ENCODE results near the gene GPR158. TPM values are rescaled to one million over a fixed set of nuclear protein-coding genes. Genes with fewer than 3 reads are reported as not detected.
A peak's percentile ranks its signal among the peaks of the same experiment; 100 is the strongest.
"Not testable (repeated sequence)": the region's sequence is repeated elsewhere in the genome, so short reads cannot be mapped to it uniquely, and the experiment has no call there.

GPR158 gene
- total RNA-seq, 1 donor from 2014 or later, result not detected

DNA sequence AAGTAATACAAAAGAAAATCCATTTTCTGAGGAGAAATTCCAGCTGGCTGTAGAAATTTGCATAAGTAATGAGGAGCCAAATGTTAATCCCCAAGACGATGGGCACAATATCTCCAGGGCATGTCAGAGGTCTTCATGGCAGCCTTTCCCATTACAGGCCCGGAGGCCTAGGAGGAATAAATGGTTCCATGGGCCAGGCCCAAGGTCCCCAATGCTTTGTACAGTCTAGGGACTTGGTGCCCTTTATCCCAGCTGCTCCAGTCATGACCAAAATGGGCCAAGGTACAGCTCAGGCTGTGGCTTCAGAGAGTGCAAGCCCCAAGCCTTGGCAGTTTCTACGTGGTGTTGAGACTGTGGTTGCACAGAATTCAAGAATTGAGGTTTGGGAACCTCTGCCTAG is 182.5 kb downstream of the GPR158 start:
- no peak for ATAC-seq (ENCODE audit: poor library complexity)
- DNase-seq, result no peak
- intact Hi-C loops (cut with DNase I), result no loop called here

GRCh38 chr10:25382029-25382810 is 207.4 kb downstream of the GPR158 start:
- intact Hi-C loops (cut with DNase I), result no loop called here
- DNase-seq (no peak), ATAC-seq (ENCODE audit: poor library complexity) (no peak)

GRCh38 chr10:25382901-25383300 is 208.1 kb downstream of the GPR158 start:
- intact Hi-C loops (cut with DNase I); DNase-seq; ATAC-seq (ENCODE audit: poor library complexity): not testable (repeated sequence)

DNA sequence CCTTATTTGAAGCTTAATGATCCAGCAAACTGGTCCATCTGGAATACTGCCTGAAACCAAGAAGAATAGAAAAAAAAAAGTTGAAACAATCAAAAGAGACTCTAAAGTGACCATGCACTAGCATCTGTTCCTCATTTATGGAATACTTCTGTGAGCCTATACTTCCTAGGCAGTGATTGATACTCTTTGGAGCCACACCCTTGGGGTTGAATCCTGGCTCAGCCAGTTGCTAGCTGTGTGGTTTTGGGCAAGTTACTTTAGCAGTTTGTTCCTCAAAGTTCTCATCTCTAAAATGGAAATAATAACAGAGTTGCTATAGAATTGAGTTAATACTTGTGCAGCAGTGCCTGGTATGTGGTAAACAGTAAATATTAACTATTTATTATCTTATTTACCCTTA is 208.9 kb downstream of the GPR158 start:
- ATAC-seq (ENCODE audit: poor library complexity) (no peak), DNase-seq (no peak)
- intact Hi-C loops (cut with DNase I), result no loop called here

- ATAC-seq (ENCODE audit: poor library complexity) (no peak), DNase-seq (no peak)
- intact Hi-C loops (cut with DNase I), result no loop called here
Observed at GRCh38 chr10:25384618-25385017, 209.8 kb downstream of the GPR158 start.

DNA sequence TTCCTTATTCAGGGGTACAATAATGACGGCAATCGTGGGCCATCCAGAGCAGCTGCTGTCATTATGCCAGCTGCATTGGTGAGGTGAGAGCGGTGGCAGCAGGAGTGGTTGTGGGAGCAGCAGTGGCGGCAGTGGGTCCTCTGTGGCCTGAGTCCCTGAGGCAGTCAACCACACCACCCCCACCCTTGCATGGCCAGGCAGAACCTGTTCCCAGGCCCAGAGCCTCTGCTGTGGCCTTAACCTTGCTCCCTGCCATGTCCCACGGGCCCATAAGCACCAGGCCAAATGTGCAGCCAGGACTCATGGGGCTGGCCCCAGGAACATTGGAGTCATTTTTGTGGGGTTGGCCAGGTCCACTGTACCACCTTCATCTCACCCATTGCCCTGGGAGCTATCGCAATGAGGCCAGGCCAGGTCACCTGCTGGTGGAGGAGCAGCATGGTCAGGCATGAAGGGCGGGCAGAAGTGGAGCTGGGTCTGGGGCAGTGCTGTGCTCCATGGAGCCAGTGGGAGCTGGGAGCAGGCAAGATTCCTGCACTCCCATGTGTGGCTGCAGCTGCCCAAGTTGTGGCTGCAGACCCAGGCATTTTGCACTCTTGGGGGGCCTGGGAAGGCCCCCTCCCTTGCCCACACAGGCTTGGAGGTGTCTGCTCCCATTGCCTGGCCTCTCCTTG is 213.5 kb downstream of the GPR158 start:
- ATAC-seq (ENCODE audit: poor library complexity) (no peak), DNase-seq (no peak)
- intact Hi-C loops (cut with DNase I), result no loop called here

DNA sequence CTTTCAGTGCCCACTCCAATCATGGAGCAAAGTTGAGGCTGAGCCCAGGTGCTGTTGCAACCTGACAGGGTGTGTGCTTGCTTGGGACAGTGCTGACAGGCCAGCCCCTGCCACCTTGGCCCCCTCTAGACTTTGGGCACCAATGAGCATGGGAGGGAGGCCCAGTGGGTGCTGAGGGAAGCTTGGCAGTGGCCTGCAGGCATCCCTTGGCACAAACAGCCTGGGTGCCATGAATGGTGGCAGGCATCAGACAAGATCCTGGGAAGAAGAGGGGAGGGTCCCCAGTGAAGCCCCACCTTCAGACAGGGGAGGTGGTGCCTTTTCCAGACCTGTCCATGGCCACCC is 214.0 kb downstream of the GPR158 start:
- no peak for ATAC-seq (ENCODE audit: poor library complexity)
- intact Hi-C loops (cut with DNase I), result no loop called here

DNA sequence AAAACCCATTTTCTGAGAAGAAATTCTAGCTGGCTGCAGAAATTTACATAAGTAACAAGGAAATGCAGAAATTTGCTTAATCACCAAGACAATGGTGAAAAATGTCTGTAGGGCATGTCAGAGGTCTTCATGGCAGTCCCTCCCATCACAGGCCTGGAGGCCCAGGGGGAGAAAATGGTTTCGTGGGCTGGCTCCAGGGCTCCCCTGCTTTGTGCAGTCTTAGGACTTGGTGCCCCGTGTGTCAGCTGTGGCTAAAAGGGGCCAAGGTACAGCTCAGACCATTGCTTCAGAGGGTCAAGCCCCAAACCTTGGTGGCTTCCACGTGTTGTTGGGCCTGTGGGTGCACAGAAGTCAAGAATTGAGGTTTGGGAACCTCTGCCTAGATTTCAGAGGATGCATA is 215.9 kb downstream of the GPR158 start:
- no peak for DNase-seq
- intact Hi-C loops (cut with DNase I), result no loop called here

More for the DNA sequence above, 214.0 kb downstream of the GPR158 start:
- no peak for DNase-seq

GRCh38 chr10:25392132-25392531 is 217.3 kb downstream of the GPR158 start:
- DNase-seq (no peak), ATAC-seq (ENCODE audit: poor library complexity) (no peak)
- intact Hi-C loops (cut with DNase I), result no loop called here

More for the DNA sequence above, 215.9 kb downstream of the GPR158 start:
- no peak for ATAC-seq (ENCODE audit: poor library complexity)

DNA sequence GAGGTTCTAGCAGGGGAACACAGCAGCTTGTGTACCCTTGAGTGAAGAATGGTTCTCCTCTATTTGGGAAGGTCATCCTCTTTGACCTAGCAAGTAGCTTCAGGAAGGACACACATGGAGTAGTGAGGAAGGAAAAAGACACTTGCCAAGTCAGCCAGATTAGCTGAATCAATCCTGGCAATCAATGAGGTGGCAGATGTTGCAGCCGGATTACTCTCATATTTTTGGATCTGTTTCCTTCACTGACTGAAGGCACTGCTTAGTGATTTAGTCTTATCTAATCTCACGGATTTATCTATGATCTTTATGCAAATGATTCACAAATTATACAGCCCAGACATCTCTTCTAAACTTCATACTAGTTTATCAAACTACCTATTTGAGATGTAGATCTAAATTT is 218.8 kb downstream of the GPR158 start:
- ATAC-seq (ENCODE audit: poor library complexity), result no peak
- no peak for DNase-seq
- intact Hi-C loops (cut with DNase I), result no loop called here

DNA sequence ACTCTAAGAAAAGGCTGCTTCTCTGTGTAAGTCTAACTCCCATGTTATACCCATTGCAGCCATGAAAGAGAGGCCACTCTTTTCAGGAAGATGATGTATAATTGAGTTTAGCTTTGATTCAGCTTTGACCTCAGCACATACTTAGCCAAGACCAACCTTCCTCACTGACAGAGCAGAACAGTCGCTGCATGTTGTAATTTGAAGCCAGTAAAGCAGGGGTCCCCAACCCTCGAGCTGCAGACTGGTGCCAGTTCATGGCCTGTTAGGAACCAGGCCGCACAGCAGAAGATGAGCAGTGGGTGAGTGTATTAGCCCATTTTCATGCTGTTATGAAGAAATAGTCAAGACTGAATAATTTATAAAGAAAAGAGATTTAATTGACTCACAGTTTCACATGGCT is 223.9 kb downstream of the GPR158 start:
- ATAC-seq (ENCODE audit: poor library complexity) (no peak), DNase-seq (no peak)
- intact Hi-C loops (cut with DNase I), result no loop called here

GRCh38 chr10:25405871-25406270 is 231.1 kb downstream of the GPR158 start:
- intact Hi-C loops (cut with DNase I), result no loop called here
- ATAC-seq (ENCODE audit: poor library complexity), result no peak
- DNase-seq, result no peak

- DNase-seq (no peak), ATAC-seq (ENCODE audit: poor library complexity) (no peak)
- intact Hi-C loops (cut with DNase I), result no loop called here
Observed at GRCh38 chr10:25417611-25418010, 242.8 kb downstream of the GPR158 start.

- intact Hi-C loops (cut with DNase I), result no loop called here
- no peak for ATAC-seq (ENCODE audit: poor library complexity)
- no peak for DNase-seq
Observed at GRCh38 chr10:25425776-25426175, 251.0 kb downstream of the GPR158 start.

GRCh38 chr10:25436431-25436830 is 261.6 kb downstream of the GPR158 start:
- no peak for ATAC-seq (ENCODE audit: poor library complexity)
- DNase-seq, result no peak
- intact Hi-C loops (cut with DNase I), result no loop called here

GRCh38 chr10:25441270-25441669 is 266.5 kb downstream of the GPR158 start:
- intact Hi-C loops (cut with DNase I), result no loop called here
- no peak for DNase-seq
- ATAC-seq (ENCODE audit: poor library complexity), result peak; percentile 97

- ATAC-seq (ENCODE audit: poor library complexity) (no peak), DNase-seq (no peak)
- intact Hi-C loops (cut with DNase I), result no loop called here
Observed at GRCh38 chr10:25444266-25444665, 269.5 kb downstream of the GPR158 start.

DNA sequence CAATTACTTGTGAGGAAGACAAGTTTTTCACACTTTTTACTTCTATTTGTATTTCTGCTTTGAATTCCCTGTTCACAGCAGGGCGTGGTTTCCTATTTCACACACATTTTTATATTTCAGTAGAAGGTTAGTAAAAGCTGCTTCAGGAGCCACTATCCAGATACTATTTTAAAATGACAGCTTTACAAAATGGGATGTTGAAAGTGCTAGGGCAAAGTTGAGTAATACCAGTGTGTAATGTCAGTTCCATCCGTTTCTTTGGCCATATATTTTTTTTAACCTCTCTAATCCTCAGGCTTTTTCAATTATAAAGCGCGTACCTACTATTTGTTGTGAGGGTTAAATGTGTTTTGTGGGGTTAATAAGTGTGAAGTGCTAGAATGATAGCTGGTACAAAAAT is 276.6 kb downstream of the GPR158 start:
- ATAC-seq (ENCODE audit: poor library complexity) (no peak), DNase-seq (no peak)
- intact Hi-C loops (cut with DNase I), result no loop called here

DNA sequence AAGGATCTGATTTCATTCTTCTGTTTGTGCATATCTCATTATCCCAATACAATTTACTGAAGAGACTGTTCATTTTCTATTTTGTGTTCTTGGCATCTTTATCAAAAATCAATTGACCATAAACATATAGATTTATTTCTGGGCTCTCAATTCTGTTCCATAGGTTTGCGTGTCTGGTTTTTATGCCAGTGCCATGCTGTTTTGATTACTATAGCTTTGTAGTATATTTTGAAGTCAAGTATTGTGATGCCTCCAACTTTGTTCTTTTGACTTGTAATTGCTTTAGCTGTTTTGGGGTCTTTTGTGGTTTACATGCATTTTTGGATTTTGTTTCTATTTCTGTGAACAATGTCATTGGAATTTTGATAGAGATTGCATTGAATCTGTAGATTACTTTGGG is 278.8 kb downstream of the GPR158 start:
- DNase-seq (no peak), ATAC-seq (ENCODE audit: poor library complexity) (no peak)
- intact Hi-C loops (cut with DNase I), result no loop called here

DNA sequence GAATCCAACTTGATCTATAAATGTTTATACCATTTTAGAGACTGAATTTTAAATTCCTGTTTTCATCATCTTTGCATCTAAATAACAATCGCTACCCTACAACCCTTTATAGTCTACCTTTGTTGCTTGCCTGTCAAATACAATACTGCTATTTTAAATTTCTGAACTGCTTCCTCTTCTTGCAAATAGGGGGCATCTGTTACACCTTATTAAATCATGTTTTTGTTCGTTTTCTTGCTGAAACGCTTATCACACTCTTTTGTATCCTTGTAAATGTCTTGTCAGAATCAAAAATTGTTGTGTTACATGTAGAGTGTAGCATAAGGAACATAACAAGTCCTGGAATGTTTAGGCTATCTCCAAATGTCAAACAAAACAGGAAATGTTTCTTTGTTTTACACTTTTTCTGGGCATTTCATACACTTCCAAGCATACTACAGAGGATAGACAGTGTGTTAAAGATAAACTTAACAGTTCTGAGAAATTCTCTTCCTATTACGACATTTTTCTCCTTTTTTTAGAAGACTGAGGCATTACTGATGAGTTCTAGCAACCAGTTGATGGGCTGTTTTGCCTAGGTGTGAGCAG is 281.3 kb downstream of the GPR158 start:
- DNase-seq, result no peak
- no peak for ATAC-seq (ENCODE audit: poor library complexity)
- intact Hi-C loops (cut with DNase I), result no loop called here

All from Right ventricle myocardium superior (tissue), 1 donor.